ENCODE measurements around the gene TTLL1. TPM values are rescaled to one million over a fixed set of nuclear protein-coding genes. Genes with fewer than 3 reads are reported as not detected.

Gene TTLL1
- total and polyA plus RNA-seq, 9 of the 15 experiments (the other 6 are each of a cell fraction or from before 2014, with no cell fraction given), result 0.06 to 0.85 (median 0.17) TPM

DNA sequence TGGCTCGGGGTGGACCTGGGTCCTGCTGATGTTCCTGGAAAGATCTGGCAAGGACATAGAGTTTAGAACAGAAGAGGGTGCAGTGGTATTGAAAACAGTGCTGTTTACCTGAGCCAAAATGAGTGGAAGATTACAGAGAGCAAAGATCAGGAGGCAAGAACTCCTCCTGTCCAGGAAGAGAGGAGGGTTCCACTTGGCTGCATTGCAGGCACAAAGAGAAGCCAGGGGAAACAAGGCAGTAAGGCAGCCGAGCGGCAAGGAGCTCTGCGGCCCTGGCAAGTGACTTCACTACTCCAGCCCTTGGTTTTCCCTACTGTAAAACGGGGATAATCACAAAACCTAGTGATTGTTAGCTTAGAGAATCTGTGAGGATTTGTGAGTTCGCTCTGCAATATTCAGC is 70.6 kb downstream of the TTLL1 start:
- ATAC-seq, result no peak
- CTCF ChIA-PET (ENCODE audit: low intra/inter-chr PET ratio), result no interaction called here
- H3K9ac ChIP-seq (ENCODE audit: insufficient read depth in 1 of 2, low read depth in 2 of 2, low read length in 2 of 2), result no peak overlapping the region
- in situ Hi-C loops (cut with MboI) (no loop called here), intact Hi-C loops (cut with micrococcal nuclease) (no loop called here)
- BruUV-seq (replicated peaks), result no TSS peak
- FAIRE-seq, result no peak
- WGBS (ENCODE audit: insufficient coverage, low coverage, missing lambda C conversion rate), result 71% methylated on average over 6 of the region's 6 CpGs
- no peaks in the 10 kb centered on the region for H3K9me3 ChIP-seq (replicated peaks; ENCODE audit: control insufficient read depth, insufficient read depth, low read depth, low read length)
- POLR2A ChIA-PET, result no interaction called here
- no peak overlapping the region for H3K4me2 ChIP-seq (ENCODE audit: insufficient read depth, low read length)
- H2AFZ ChIP-seq (ENCODE audit: low read depth, low read length), result no peak overlapping the region
- no peak overlapping the region for H3K27ac ChIP-seq (ENCODE audit: extremely low read depth, low read depth, low read length)
- H4K20me1 ChIP-seq (replicated peaks; ENCODE audit: control insufficient read depth, insufficient read depth, low read length), result no peaks in the 10 kb centered on the region
- no peak for DNase-seq (ENCODE audit: extremely low read depth in 1 of 4, low spot score in 3 of 4)
- peaks cover 11% of the 10 kb centered on the region for H3K79me2 ChIP-seq (ENCODE audit: control insufficient read depth, insufficient read depth, low read length)
- peaks cover 8 to 18% of the 10 kb centered on the region in 2 experiments; a peak in 4 of 5 replicates for H3K4me1 ChIP-seq (replicated peaks in 1 of 2; ENCODE audit: control insufficient read depth in 2 of 2, insufficient read depth in 2 of 2, low read length in 2 of 2)
- no peak overlapping the region for H3K4me3 ChIP-seq
- no peaks in the 10 kb centered on the region for H3K27me3 ChIP-seq (ENCODE audit: control insufficient read depth in 2 of 2, insufficient read depth in 2 of 2, low read length in 2 of 2)
- H3K36me3 ChIP-seq (ENCODE audit: control insufficient read depth, insufficient read depth, low read length), result no peaks in the 10 kb centered on the region
- no peaks in the 10 kb centered on the region for H3K9me1 ChIP-seq (ENCODE audit: control insufficient read depth, insufficient read depth, low read length)
- TF ChIP-seq NFYB (IDR thresholded peaks at IDR 0.05; ENCODE audit: extremely low read depth, insufficient read length) (no peak), TCF3 (CRISPR knock-in tag; IDR thresholded peaks at IDR 0.05) (no peak), ZNF24 (IDR thresholded peaks at IDR 0.05) (no peak), GABPA (tag; conservative IDR thresholded peaks at IDR 0.05; ENCODE audit: low read depth) (no peak), HMG20A (CRISPR knock-in tag; conservative IDR thresholded peaks at IDR 0.05) (no peak), ARID3B (CRISPR knock-in tag; IDR thresholded peaks at IDR 0.05; ENCODE audit: borderline replicate concordance) (no peak), ZNF232 (CRISPR knock-in tag; IDR thresholded peaks at IDR 0.05) (no peak), HNRNPUL1 (IDR thresholded peaks at IDR 0.05; ENCODE audit: low read length) (no peak), KLF13 (tag; IDR thresholded peaks at IDR 0.05; ENCODE audit: borderline replicate concordance, low read depth) (no peak), SUPT5H (IDR thresholded peaks at IDR 0.05) (no peak)
- TF ChIP-seq, protein P1, sequence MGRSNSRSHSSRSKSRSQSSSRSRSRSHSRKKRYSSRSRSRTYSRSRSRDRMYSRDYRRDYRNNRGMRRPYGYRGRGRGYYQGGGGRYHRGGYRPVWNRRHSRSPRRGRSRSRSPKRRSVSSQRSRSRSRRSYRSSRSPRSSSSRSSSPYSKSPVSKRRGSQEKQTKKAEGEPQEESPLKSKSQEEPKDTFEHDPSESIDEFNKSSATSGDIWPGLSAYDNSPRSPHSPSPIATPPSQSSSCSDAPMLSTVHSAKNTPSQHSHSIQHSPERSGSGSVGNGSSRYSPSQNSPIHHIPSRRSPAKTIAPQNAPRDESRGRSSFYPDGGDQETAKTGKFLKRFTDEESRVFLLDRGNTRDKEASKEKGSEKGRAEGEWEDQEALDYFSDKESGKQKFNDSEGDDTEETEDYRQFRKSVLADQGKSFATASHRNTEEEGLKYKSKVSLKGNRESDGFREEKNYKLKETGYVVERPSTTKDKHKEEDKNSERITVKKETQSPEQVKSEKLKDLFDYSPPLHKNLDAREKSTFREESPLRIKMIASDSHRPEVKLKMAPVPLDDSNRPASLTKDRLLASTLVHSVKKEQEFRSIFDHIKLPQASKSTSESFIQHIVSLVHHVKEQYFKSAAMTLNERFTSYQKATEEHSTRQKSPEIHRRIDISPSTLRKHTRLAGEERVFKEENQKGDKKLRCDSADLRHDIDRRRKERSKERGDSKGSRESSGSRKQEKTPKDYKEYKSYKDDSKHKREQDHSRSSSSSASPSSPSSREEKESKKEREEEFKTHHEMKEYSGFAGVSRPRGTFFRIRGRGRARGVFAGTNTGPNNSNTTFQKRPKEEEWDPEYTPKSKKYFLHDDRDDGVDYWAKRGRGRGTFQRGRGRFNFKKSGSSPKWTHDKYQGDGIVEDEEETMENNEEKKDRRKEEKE (IDR thresholded peaks at IDR 0.05; ENCODE audit: borderline replicate concordance in 1 of 2, control insufficient read depth in 1 of 2, low read depth in 2 of 2, low read length in 1 of 2), result no peak
- TF ChIP-seq, protein P2, sequence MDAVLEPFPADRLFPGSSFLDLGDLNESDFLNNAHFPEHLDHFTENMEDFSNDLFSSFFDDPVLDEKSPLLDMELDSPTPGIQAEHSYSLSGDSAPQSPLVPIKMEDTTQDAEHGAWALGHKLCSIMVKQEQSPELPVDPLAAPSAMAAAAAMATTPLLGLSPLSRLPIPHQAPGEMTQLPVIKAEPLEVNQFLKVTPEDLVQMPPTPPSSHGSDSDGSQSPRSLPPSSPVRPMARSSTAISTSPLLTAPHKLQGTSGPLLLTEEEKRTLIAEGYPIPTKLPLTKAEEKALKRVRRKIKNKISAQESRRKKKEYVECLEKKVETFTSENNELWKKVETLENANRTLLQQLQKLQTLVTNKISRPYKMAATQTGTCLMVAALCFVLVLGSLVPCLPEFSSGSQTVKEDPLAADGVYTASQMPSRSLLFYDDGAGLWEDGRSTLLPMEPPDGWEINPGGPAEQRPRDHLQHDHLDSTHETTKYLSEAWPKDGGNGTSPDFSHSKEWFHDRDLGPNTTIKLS (IDR thresholded peaks at IDR 0.05; ENCODE audit: borderline replicate concordance, low read depth), result no peak
- TF ChIP-seq, protein P3, sequence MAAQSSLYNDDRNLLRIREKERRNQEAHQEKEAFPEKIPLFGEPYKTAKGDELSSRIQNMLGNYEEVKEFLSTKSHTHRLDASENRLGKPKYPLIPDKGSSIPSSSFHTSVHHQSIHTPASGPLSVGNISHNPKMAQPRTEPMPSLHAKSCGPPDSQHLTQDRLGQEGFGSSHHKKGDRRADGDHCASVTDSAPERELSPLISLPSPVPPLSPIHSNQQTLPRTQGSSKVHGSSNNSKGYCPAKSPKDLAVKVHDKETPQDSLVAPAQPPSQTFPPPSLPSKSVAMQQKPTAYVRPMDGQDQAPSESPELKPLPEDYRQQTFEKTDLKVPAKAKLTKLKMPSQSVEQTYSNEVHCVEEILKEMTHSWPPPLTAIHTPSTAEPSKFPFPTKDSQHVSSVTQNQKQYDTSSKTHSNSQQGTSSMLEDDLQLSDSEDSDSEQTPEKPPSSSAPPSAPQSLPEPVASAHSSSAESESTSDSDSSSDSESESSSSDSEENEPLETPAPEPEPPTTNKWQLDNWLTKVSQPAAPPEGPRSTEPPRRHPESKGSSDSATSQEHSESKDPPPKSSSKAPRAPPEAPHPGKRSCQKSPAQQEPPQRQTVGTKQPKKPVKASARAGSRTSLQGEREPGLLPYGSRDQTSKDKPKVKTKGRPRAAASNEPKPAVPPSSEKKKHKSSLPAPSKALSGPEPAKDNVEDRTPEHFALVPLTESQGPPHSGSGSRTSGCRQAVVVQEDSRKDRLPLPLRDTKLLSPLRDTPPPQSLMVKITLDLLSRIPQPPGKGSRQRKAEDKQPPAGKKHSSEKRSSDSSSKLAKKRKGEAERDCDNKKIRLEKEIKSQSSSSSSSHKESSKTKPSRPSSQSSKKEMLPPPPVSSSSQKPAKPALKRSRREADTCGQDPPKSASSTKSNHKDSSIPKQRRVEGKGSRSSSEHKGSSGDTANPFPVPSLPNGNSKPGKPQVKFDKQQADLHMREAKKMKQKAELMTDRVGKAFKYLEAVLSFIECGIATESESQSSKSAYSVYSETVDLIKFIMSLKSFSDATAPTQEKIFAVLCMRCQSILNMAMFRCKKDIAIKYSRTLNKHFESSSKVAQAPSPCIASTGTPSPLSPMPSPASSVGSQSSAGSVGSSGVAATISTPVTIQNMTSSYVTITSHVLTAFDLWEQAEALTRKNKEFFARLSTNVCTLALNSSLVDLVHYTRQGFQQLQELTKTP (IDR thresholded peaks at IDR 0.05; ENCODE audit: low read depth in 1 of 2, partially characterized antibody in 2 of 2), result no peak

Measured in K562 (cell line).